HCT116 (cell line): ENCODE results near the gene EIF3K. TPM values are rescaled to one million over a fixed set of nuclear protein-coding genes. Genes with fewer than 3 reads are reported as not detected.

Experiments
- ATAC-seq: fragments of 200-7000 bp; cut with Tn5 transposase; 2 replicates; pipeline ENCODE4 v1.9.1; 2020; ENCODE audit warnings: mild to moderate bottlenecking, moderate library complexity
- BruUV-seq: library from RNA; stranded (reverse); fragments of 400-500 nt; replicated peaks from 2 replicates; lab custom pipeline; 2021; lab: Mats Ljungman, UMichigan
- CTCF ChIA-PET: fragments of 300-600 bp; sonication (Branson Sonifier 250); formaldehyde crosslinking; loops from one replicate; lab custom pipeline; 2021; ENCODE audit warnings: antibody characterized with exemption; lab: Charles Lee
- POLR2A ChIA-PET: fragments of 300-600, 350-600 bp; sonication (Branson Sonifier 250); formaldehyde crosslinking; loops from one replicate; lab custom pipeline; 2021; ENCODE audit warnings: antibody characterized with exemption; lab: Charles Lee
- RAD21 ChIA-PET, 2 experiments: fragments of 300-600 bp; sonication (Branson Sonifier 250); formaldehyde crosslinking; loops; one replicate each; lab custom pipeline; 2023; ENCODE audit warnings: low total read pairs in 2 of 2; ENCODE audit not compliant: uncharacterized antibody in 2 of 2, unreplicated experiment in 2 of 2, low non-redundant PET in 1 of 2; lab: Charles Lee
- DNase-seq: peaks from one replicate; pipeline ENCODE4 v3.0.0-alpha.2; 2010; ENCODE audit warnings: low read depth, low spot score
- H2AFZ ChIP-seq: fragments of 200-600 bp; shearing (Covaris generic), sonication (generic); 2 replicates; pipeline ENCODE4 v1.6.1; 2017; ENCODE audit warnings: low read depth, mixed run types, mixed read lengths, antibody characterized with exemption, low read length; ENCODE audit not compliant: poor library complexity, severe bottlenecking
- H3K27ac ChIP-seq: 2 replicates; pipeline ENCODE4 v1.5.1; 2012; ENCODE audit warnings: low read depth, low read length
- H3K27me3 ChIP-seq: fragments of 200-600 bp; sonication (generic); 2 replicates; pipeline ENCODE4 v1.6.1; 2016; ENCODE audit warnings: mixed run types, low read length, mixed read lengths; ENCODE audit not compliant: insufficient read depth
- H3K36me3 ChIP-seq, 2 experiments: fragments of 200-500 bp in 1 of 2; fragments of 200-600 bp in 1 of 2; sonication (Bioruptor generic) in 1 of 2; sonication (generic) in 1 of 2; 2 replicates each; pipeline versions ENCODE4 v1.5.1 to v1.6.1; 2014 to 2016; ENCODE audit warnings: low read length in 2 of 2, inconsistent platforms in 1 of 2, mixed read lengths in 1 of 2, mixed run types in 1 of 2; ENCODE audit not compliant: insufficient read depth in 2 of 2, control insufficient read depth in 1 of 2
- H3K4me1 ChIP-seq, 2 experiments: fragments of 200-600 bp in 1 of 2; sonication (generic) in 1 of 2; 2 replicates each; pipeline versions ENCODE4 v1.5.1 to v1.6.1; 2012 to 2017; ENCODE audit warnings: low read length in 2 of 2, inconsistent platforms in 1 of 2, mild to moderate bottlenecking in 1 of 2, mixed read lengths in 1 of 2, mixed run types in 1 of 2, moderate library complexity in 1 of 2; ENCODE audit not compliant: insufficient read depth in 2 of 2, control insufficient read depth in 1 of 2
- H3K4me2 ChIP-seq: fragments of 200-600 bp; sonication (generic); 2 replicates; pipeline ENCODE4 v1.6.1; 2017; ENCODE audit warnings: mixed run types, low read length, mixed read lengths
- H3K4me3 ChIP-seq, 2 experiments: fragments of 200-600 bp in 1 of 2; sonication (generic) in 1 of 2; replicated peaks in 1 of 2; 2 replicates each; pipeline ENCODE4 v1.5.1; 2011 to 2016; ENCODE audit warnings: low read length in 2 of 2, control low read depth in 1 of 2, low read depth in 1 of 2, mild to moderate bottlenecking in 1 of 2, mixed read lengths in 1 of 2, mixed run types in 1 of 2
- H3K79me2 ChIP-seq: fragments of 200-600 bp; sonication (generic); 2 replicates; pipeline ENCODE4 v1.6.1; 2017; ENCODE audit warnings: mild to moderate bottlenecking, mixed run types, low read length, moderate library complexity, mixed read lengths; ENCODE audit not compliant: insufficient read depth
- H3K9ac ChIP-seq: fragments of 200-600 bp; sonication (generic); 2 replicates; pipeline ENCODE4 v1.6.1; 2016; ENCODE audit warnings: low read length, mixed read lengths
- H3K9me2 ChIP-seq: fragments of 200-600 bp; sonication (generic), shearing (Covaris generic); 2 replicates; pipeline ENCODE4 v1.6.1; 2017; ENCODE audit warnings: mixed run types, mild to moderate bottlenecking, moderate library complexity; ENCODE audit not compliant: insufficient read depth
- H3K9me3 ChIP-seq, 2 experiments: fragments of 200-500 bp in 1 of 2; fragments of 200-600 bp in 1 of 2; sonication (Bioruptor generic) in 1 of 2; sonication (generic) in 1 of 2; 2 replicates each; pipeline ENCODE4 v1.6.1; 2014 to 2017; ENCODE audit warnings: low read length in 2 of 2, mixed read lengths in 2 of 2, inconsistent platforms in 1 of 2, low read depth in 1 of 2, mild to moderate bottlenecking in 1 of 2, mixed run types in 1 of 2, moderate library complexity in 1 of 2; ENCODE audit not compliant: control insufficient read depth in 1 of 2, insufficient read depth in 1 of 2
- H4K20me1 ChIP-seq: fragments of 200-600 bp; sonication (generic), shearing (Covaris generic); 2 replicates; pipeline ENCODE4 v1.6.1; 2017; ENCODE audit warnings: mixed run types, mild to moderate bottlenecking, moderate library complexity; ENCODE audit not compliant: insufficient read depth
- CEBPB ChIP-seq: IDR thresholded peaks from 2 replicates; pipeline ENCODE4 v1.6.1; 2012; ENCODE audit warnings: low read depth
- EZH2 ChIP-seq: fragments of 200-600 bp; sonication (generic); IDR thresholded peaks from 2 replicates; pipeline ENCODE4 v1.6.1; 2017; ENCODE audit warnings: antibody characterized with exemption, mixed run types
- EZH2phosphoT487 ChIP-seq: fragments of 200-600 bp; IDR thresholded peaks from 2 replicates; pipeline ENCODE4 v1.6.1; 2018; ENCODE audit warnings: antibody characterized with exemption, borderline replicate concordance
- MAX ChIP-seq: IDR thresholded peaks from 2 replicates; pipeline ENCODE4 v1.6.1; 2012
- SP1 ChIP-seq: IDR thresholded peaks from 2 replicates; pipeline ENCODE4 v1.6.1; 2012; ENCODE audit warnings: low read depth
- SRF ChIP-seq: IDR thresholded peaks from 2 replicates; pipeline ENCODE4 v1.6.1; 2012; ENCODE audit warnings: low read depth
- intact Hi-C: fragments of 100-400 bp; cut with micrococcal nuclease; formaldehyde crosslinking; loops from 2 replicates; pipeline ENCODE4 v1.10.0; 2022
- total RNA-seq: library from RNA; stranded (reverse); gene quantifications from one replicate; pipeline ENCODE4 v1.2.1, GENCODE V29; 2021; ENCODE audit not compliant: unreplicated experiment

The EIF3K gene
- total RNA-seq, 1 experiment from 2014 or later, result 313 TPM

- Histone ChIP-seq H2AFZ (no peak overlapping the region), H3K4me3 (0 out of 4 replicates have a peak overlapping the region, but pooled peaks of 1 of the 2 experiments have one; percentile 12), H4K20me1 (no peaks in the 10 kb centered on the region), H3K79me2 (peaks cover 11% of the 10 kb centered on the region; the same call in 1 of the 2 replicates), H3K9me3 (no peaks in the 10 kb centered on the region), H3K4me2 (peak overlapping the region; percentile 45), H3K4me1 (peaks cover 15 to 53% of the 10 kb centered on the region in 2 experiments), H3K9ac (peak overlapping the region; percentile 32), H3K9me2 (no peaks in the 10 kb centered on the region), H3K36me3 (peaks cover 14 to 24% of the 10 kb centered on the region in 2 experiments; a peak in 3 of 4 replicates), H3K27me3 (no peaks in the 10 kb centered on the region), H3K27ac (peak overlapping the region; percentile 29)
- ATAC-seq (no peak), DNase-seq (no peak)
- RAD21 ChIA-PET, result no interaction called here
- no TSS peak for BruUV-seq
- POLR2A ChIA-PET, result interaction anchor here (0.6 kb wide), 1 partner anchor 9 kb away, joined by 3 read pairs; no protein-coding TSS in a partner anchor
- CTCF ChIA-PET, result interaction anchor here (1.2 to 3.2 kb wide), 8 partner anchors 12 to 232 kb away, joined by 3 to 28 read pairs (median 8); partner anchors contain the start of genes ACTN4, EIF3K and FAM98C
- no peak for TF ChIP-seq SRF
- no peak for TF ChIP-seq EZH2phosphoT487
- no peak for TF ChIP-seq EZH2
- intact Hi-C loops, result loop anchor here (2.0 to 10.0 kb wide), 3 partner anchors 121 to 297 kb away; partner anchors contain the start of genes FAM98C, MRPS12 and SARS2
These were observed 16.8 kb downstream of the EIF3K start for GRCh38 chr19:38635483-38636399.

- POLR2A ChIA-PET, result interaction anchor here (2.3 kb wide), 1 partner anchor 9 kb away, joined by 8 read pairs; the partner anchor contains the start of gene ACTN4
- CTCF ChIA-PET, result interaction anchor here (0.9 to 2.2 kb wide), 3 partner anchors 8 to 292 kb away, joined by 3 to 7 read pairs (median 3); partner anchors contain the start of genes ACTN4, MRPS12 and SARS2
- Histone ChIP-seq H2AFZ (no peak overlapping the region), H3K36me3 (peaks cover 11 to 16% of the 10 kb centered on the region in 2 experiments; a peak in 3 of 4 replicates), H3K4me3 (no peak overlapping the region), H3K79me2 (peaks cover 11% of the 10 kb centered on the region; the same call in 1 of the 2 replicates), H3K27ac (no peak overlapping the region), H3K4me2 (no peak overlapping the region), H3K9ac (0 out of 2 replicates have a peak overlapping the region, but pooled peaks have one; percentile 14), H3K4me1 (peaks cover 15 to 60% of the 10 kb centered on the region in 2 experiments), H3K9me3 (no peaks in the 10 kb centered on the region), H3K27me3 (no peaks in the 10 kb centered on the region), H3K9me2 (no peaks in the 10 kb centered on the region), H4K20me1 (no peaks in the 10 kb centered on the region)
- BruUV-seq, result no TSS peak
- RAD21 ChIA-PET, result no interaction called here
- DNase-seq, result no peak
- no peak for ATAC-seq
- intact Hi-C loops, result loop anchor here (5.0 to 10.0 kb wide), 2 partner anchors 124 to 294 kb away; partner anchors contain the start of genes MRPS12 and SARS2
- TF ChIP-seq MAX, result no peak
- TF ChIP-seq CEBPB, result no peak
- TF ChIP-seq SP1, result no peak
These were observed 19.5 kb downstream of the EIF3K start for GRCh38 chr19:38638461-38638860.
